Stomach smooth muscle (tissue), 2 donors: ENCODE results near the gene SPAG4.

Experiments used
- H3K27ac ChIP-seq: one replicate; pipeline ENCODE4 v1.7.0; 2013; ENCODE audit warnings: mild to moderate bottlenecking, low read length, inconsistent platforms
- H3K27me3 ChIP-seq, 2 donors: one replicate each; pipeline ENCODE4 v1.7.0; 2013; ENCODE audit warnings: low read length in 2 of 2; ENCODE audit not compliant: insufficient read depth in 2 of 2, control insufficient read depth in 1 of 2
- H3K36me3 ChIP-seq, 2 donors: one replicate each; pipeline ENCODE4 v1.7.0; 2013; ENCODE audit warnings: low read length in 2 of 2; ENCODE audit not compliant: control insufficient read depth in 2 of 2, insufficient read depth in 2 of 2
- H3K4me1 ChIP-seq: one replicate; pipeline ENCODE4 v1.7.0; 2013; ENCODE audit warnings: low read length; ENCODE audit not compliant: control insufficient read depth, insufficient read depth
- H3K4me3 ChIP-seq, 2 donors: one replicate each; pipeline ENCODE4 v1.7.0; 2013; ENCODE audit warnings: low read length in 2 of 2
- H3K9ac ChIP-seq, 2 donors: one replicate each; pipeline ENCODE4 v1.7.0; 2013; ENCODE audit warnings: low read length in 2 of 2, mild to moderate bottlenecking in 1 of 2
- H3K9me3 ChIP-seq, 2 donors: one replicate each; pipeline ENCODE4 v1.7.0; 2013; ENCODE audit warnings: low read length in 2 of 2; ENCODE audit not compliant: control insufficient read depth in 2 of 2
- donor health status: healthy.
- donor health status: Pancreatic carcinoma.

SPAG4 gene

DNA sequence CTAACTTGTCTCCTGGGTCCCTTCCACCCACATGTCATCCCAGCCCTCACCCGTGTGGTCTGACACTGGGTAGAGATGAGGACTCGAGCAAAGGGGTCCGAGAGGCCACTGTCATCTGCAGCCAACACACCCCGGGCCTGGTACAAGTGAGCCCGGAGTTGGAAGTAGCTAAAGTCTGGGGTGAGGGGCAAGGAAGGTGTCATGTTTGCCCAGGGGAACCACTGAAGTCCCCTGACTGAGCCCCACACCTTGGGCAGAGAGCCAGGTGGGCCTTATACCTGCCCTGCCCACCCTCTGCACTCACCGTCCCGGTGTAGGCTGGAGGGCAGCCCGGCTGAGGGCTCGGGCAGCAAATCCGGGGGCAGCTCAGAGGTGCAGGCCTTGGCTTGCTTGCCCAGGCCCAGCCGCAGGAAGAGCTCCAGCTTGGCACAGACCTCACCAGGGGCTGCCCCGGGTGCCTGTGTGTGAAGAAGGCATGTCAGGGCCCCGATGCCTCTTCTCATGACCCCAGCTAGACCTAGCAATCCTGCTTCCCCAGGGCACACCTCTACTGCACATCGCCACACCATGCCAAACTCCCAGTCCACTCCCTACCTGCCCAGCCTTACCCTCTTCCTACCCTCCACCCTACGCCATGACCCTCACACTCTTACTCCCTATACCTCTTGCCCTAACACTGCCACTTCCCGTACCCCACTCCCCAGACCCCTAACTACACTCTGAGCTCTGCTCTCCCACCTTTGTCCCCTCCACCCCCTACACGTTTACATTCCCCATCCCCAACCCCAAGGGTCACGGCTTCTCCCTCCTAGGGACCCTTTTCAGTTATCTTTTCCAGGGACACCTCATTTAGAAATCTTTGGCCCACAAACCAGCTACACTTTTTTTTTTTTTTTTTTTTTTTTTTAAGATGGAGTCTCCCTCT, 31.7 kb upstream of the SPAG4 start:
- H3K4me3 ChIP-seq: no peak overlapping the region
- no peaks in the 10 kb centered on the region for H3K27me3 ChIP-seq
- H3K9ac ChIP-seq: no peak overlapping the region
- no peak overlapping the region for H3K27ac ChIP-seq
- H3K9me3 ChIP-seq: no peaks in the 10 kb centered on the region
- no peaks in the 10 kb centered on the region for H3K36me3 ChIP-seq
- H3K4me1 ChIP-seq: no peaks in the 10 kb centered on the region

GRCh38 chr20:35586751-35587425, 28.7 kb upstream of the SPAG4 start:
- no peaks in the 10 kb centered on the region for H3K9me3 ChIP-seq
- H3K27me3 ChIP-seq: no peaks in the 10 kb centered on the region
- H3K9ac ChIP-seq: no peak overlapping the region
- H3K27ac ChIP-seq: no peak overlapping the region
- no peaks in the 10 kb centered on the region for H3K4me1 ChIP-seq
- H3K4me3 ChIP-seq: no peak overlapping the region
- no peaks in the 10 kb centered on the region for H3K36me3 ChIP-seq

GRCh38 chr20:35587436-35587835, 28.2 kb upstream of the SPAG4 start:
- no peaks in the 10 kb centered on the region for H3K27me3 ChIP-seq
- H3K9ac ChIP-seq: no peak overlapping the region
- H3K9me3 ChIP-seq: no peaks in the 10 kb centered on the region
- no peaks in the 10 kb centered on the region for H3K36me3 ChIP-seq
- H3K4me3 ChIP-seq: no peak overlapping the region
- H3K4me1 ChIP-seq: no peaks in the 10 kb centered on the region
- H3K27ac ChIP-seq: no peak overlapping the region

DNA sequence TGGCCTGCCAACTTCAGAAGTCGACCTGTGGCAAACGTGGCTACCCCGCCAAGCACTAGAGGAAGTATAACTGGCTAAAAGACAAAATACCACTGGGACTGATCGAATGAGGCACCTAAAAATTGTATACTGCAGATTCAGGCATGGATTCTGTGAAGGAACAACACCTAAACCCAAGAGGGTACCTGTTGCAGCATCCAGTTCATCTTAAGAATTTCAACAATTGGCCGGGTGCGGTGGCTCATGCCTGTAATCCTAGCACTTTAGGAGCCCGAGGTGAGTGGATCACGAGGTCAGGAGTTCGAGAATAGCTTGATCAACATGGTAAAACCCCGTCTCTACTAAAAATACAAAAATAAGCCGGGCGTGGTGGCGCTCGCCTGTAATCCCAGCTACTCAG, 27.2 kb upstream of the SPAG4 start:
- Histone ChIP-seq H3K4me3 (no peak overlapping the region), H3K9ac (no peak overlapping the region), H3K27me3 (no peaks in the 10 kb centered on the region), H3K36me3 (no peaks in the 10 kb centered on the region), H3K9me3 (no peaks in the 10 kb centered on the region), H3K4me1 (no peaks in the 10 kb centered on the region), H3K27ac (no peak overlapping the region)

- Histone ChIP-seq H3K36me3 (no peaks in the 10 kb centered on the region), H3K9me3 (no peaks in the 10 kb centered on the region), H3K27me3 (no peaks in the 10 kb centered on the region), H3K4me3 (no peak overlapping the region), H3K27ac (no peak overlapping the region), H3K9ac (no peak overlapping the region), H3K4me1 (no peaks in the 10 kb centered on the region)
These were observed 23.2 kb upstream of the SPAG4 start for GRCh38 chr20:35592339-35592974.

- Histone ChIP-seq H3K9me3 (no peaks in the 10 kb centered on the region), H3K4me1 (peaks cover under 1% of the 10 kb centered on the region), H3K27me3 (peaks cover 6% of the 10 kb centered on the region in 2 donors), H3K9ac (no peak overlapping the region), H3K36me3 (no peaks in the 10 kb centered on the region), H3K27ac (no peak overlapping the region), H3K4me3 (no peak overlapping the region)
These were observed 20.2 kb upstream of the SPAG4 start for GRCh38 chr20:35595456-35595855.

GRCh38 chr20:35595901-35596300, 19.7 kb upstream of the SPAG4 start:
- H3K27me3 ChIP-seq: peaks cover 6 to 9% of the 10 kb centered on the region in 2 donors
- H3K4me3 ChIP-seq: no peak overlapping the region
- no peaks in the 10 kb centered on the region for H3K9me3 ChIP-seq
- H3K36me3 ChIP-seq: no peaks in the 10 kb centered on the region
- no peak overlapping the region for H3K27ac ChIP-seq
- no peak overlapping the region for H3K9ac ChIP-seq
- peaks cover 5% of the 10 kb centered on the region for H3K4me1 ChIP-seq

DNA sequence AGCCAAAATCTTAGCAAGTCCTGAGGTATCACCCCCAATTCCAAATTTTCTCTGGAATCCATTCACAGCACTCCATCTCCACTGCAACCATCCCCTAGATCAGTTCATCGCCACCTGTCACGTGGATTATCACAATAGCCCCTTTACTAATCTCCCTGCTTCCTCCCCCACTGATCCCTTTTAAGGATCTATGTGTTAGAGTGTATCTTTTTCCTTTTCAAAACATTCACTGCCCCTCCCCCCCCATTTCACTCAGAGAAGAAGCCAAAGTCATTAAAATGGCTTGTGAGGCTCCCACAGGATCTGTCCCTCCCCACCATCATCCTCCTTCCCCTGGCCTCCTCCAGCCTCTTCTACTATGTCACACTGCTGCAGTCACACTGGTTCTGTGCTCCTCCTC, 18.4 kb upstream of the SPAG4 start:
- H3K9ac ChIP-seq: no peak overlapping the region
- peaks cover 6 to 14% of the 10 kb centered on the region in 2 donors for H3K27me3 ChIP-seq
- H3K4me3 ChIP-seq: no peak overlapping the region
- H3K4me1 ChIP-seq: peaks cover 17% of the 10 kb centered on the region
- no peak overlapping the region for H3K27ac ChIP-seq
- no peaks in the 10 kb centered on the region for H3K36me3 ChIP-seq
- no peaks in the 10 kb centered on the region for H3K9me3 ChIP-seq

- no peak overlapping the region for H3K9ac ChIP-seq
- H3K4me3 ChIP-seq: no peak overlapping the region
- no peaks in the 10 kb centered on the region for H3K9me3 ChIP-seq
- peaks cover 6 to 14% of the 10 kb centered on the region in 2 donors for H3K27me3 ChIP-seq
- peaks cover 17% of the 10 kb centered on the region for H3K4me1 ChIP-seq
- no peak overlapping the region for H3K27ac ChIP-seq
- H3K36me3 ChIP-seq: no peaks in the 10 kb centered on the region
These were observed 17.2 kb upstream of the SPAG4 start for GRCh38 chr20:35598476-35598875.

- Histone ChIP-seq H3K36me3 (no peaks in the 10 kb centered on the region), H3K9me3 (no peaks in the 10 kb centered on the region), H3K4me3 (no peak overlapping the region), H3K27me3 (peaks cover 6 to 14% of the 10 kb centered on the region in 2 donors), H3K27ac (no peak overlapping the region), H3K9ac (no peak overlapping the region), H3K4me1 (peaks cover 17% of the 10 kb centered on the region)
These were observed 16.5 kb upstream of the SPAG4 start for GRCh38 chr20:35598899-35599775.
